ENCODE results near the gene PDGFRA. TPM values are rescaled to one million over a fixed set of nuclear protein-coding genes. Genes with fewer than 3 reads are reported as not detected.

Gene PDGFRA
- under 1 TPM; 0.07 to 0.13 TPM for total RNA-seq

DNA sequence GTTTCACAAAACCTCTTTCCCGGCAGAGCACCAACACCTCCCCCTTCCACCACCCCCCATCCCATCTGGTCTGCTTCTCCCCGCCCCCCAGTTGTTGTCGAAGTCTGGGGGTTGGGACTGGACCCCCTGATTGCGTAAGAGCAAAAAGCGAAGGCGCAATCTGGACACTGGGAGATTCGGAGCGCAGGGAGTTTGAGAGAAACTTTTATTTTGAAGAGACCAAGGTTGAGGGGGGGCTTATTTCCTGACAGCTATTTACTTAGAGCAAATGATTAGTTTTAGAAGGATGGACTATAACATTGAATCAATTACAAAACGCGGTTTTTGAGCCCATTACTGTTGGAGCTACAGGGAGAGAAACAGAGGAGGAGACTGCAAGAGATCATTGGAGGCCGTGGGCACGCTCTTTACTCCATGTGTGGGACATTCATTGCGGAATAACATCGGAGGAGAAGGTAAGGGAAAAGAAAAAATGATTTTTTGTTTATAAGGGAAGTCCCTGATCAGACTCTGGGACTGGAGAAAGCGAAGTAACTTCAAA lies at the start of gene PDGFRA:
Gene PDGFRA, plus strand, starts transcription at position 333 of the 541 bp plus-strand sequence. CDS start 29,476 bp downstream, outside the sequence.

Other genes with a start within 250 kb of the PDGFRA start
- gene CHIC2, start 164.7 kb upstream of the PDGFRA start, total RNA-seq, result 10 to 100 TPM; 21.5 to 21.9 TPM
- gene GSX2, start 129.1 kb upstream of the PDGFRA start, total RNA-seq, result not detected